Upper lobe of left lung (tissue), 4 donors: ENCODE measurements around the gene HIRA.

Experiments
- CTCF ChIP-seq, 6 experiments: fragments of 450-650 bp in 4 of 6; fragments of 200-600 bp in 2 of 6; sonication (generic) in 2 of 6; IDR thresholded peaks; one replicate each; pipeline ENCODE4 v1.5.1; 2016 to 2019; ENCODE audit warnings: antibody characterized with exemption in 6 of 6
- EP300 ChIP-seq, 4 donors: sonication (generic); formaldehyde crosslinking; IDR thresholded peaks; one replicate each; pipeline ENCODE4 v1.5.1; 2017; ENCODE audit warnings: antibody characterized with exemption in 4 of 4, control low read depth in 2 of 4
- POLR2AphosphoS5 ChIP-seq, 2 donors: sonication (generic); formaldehyde crosslinking; IDR thresholded peaks; one replicate each; pipeline ENCODE4 v1.5.1; 2017; ENCODE audit warnings: antibody characterized with exemption in 2 of 2

- TF ChIP-seq CTCF (IDR thresholded peaks at IDR 0.05) (no peak), POLR2AphosphoS5 (IDR thresholded peaks at IDR 0.05) (no peak), EP300 (IDR thresholded peaks at IDR 0.05) (no peak)
These were observed 12.5 kb downstream of the HIRA start for GRCh38 chr22:19419086-19419463.
